H9 (cell line): ENCODE measurements around the gene SLC30A7. TPM values are rescaled to one million over a fixed set of nuclear protein-coding genes. Genes with fewer than 3 reads are reported as not detected.

Source experiments
- DNase-seq: peaks from one replicate; pipeline ENCODE4 v3.0.0-alpha.2; 2017
- H2AFZ ChIP-seq: one replicate; pipeline ENCODE4 v1.6.1; 2013; ENCODE audit warnings: mild to moderate bottlenecking, low read length, control low read depth, moderate library complexity
- H2AK5ac ChIP-seq: 2 replicates; pipeline ENCODE4 v1.6.1; 2013; ENCODE audit warnings: low read length, control low read depth, mixed read lengths; ENCODE audit not compliant: insufficient read length
- H2BK120ac ChIP-seq: one replicate; pipeline ENCODE4 v1.6.1; 2013; ENCODE audit warnings: low read depth, mild to moderate bottlenecking, low read length, control low read depth, inconsistent platforms; ENCODE audit not compliant: poor library complexity, severe bottlenecking
- H2BK12ac ChIP-seq: 2 replicates; pipeline ENCODE4 v1.6.1; 2013; ENCODE audit warnings: low read length, control low read depth, mixed read lengths, low read depth; ENCODE audit not compliant: insufficient read length
- H2BK15ac ChIP-seq: 2 replicates; pipeline ENCODE4 v1.6.1; 2013; ENCODE audit warnings: low read depth, low read length, control low read depth
- H2BK20ac ChIP-seq: one replicate; pipeline ENCODE4 v1.6.1; 2013; ENCODE audit warnings: low read depth, mild to moderate bottlenecking, low read length, control low read depth, inconsistent platforms; ENCODE audit not compliant: poor library complexity, severe bottlenecking
- H2BK5ac ChIP-seq: 2 replicates; pipeline ENCODE4 v1.6.1; 2013; ENCODE audit warnings: low read length, control low read depth, mixed read lengths; ENCODE audit not compliant: insufficient read length
- H3K14ac ChIP-seq: 2 replicates; pipeline ENCODE4 v1.6.1; 2013; ENCODE audit warnings: low read length, control low read depth; ENCODE audit not compliant: insufficient read depth
- H3K18ac ChIP-seq: 2 replicates; pipeline ENCODE4 v1.6.1; 2013; ENCODE audit warnings: low read depth, mild to moderate bottlenecking, mixed read lengths, low read length, control low read depth; ENCODE audit not compliant: insufficient read length
- H3K23ac ChIP-seq: 2 replicates; pipeline ENCODE4 v1.6.1; 2013; ENCODE audit warnings: low read length, control low read depth, mixed read lengths, low read depth; ENCODE audit not compliant: insufficient read length
- H3K23me2 ChIP-seq: 2 replicates; pipeline ENCODE4 v1.6.1; 2013; ENCODE audit warnings: low read depth, mild to moderate bottlenecking, mixed read lengths, low read length, control low read depth; ENCODE audit not compliant: insufficient read length, poor library complexity, severe bottlenecking
- H3K27ac ChIP-seq: 2 replicates; pipeline ENCODE4 v1.5.1; 2013; ENCODE audit warnings: low read length, control low read depth, mixed read lengths, low read depth; ENCODE audit not compliant: insufficient read length
- H3K27me3 ChIP-seq: 2 replicates; pipeline ENCODE4 v1.6.1; 2013; ENCODE audit warnings: low read length, control low read depth, inconsistent platforms; ENCODE audit not compliant: insufficient read depth
- H3K4ac ChIP-seq: 2 replicates; pipeline ENCODE4 v1.6.1; 2013; ENCODE audit warnings: low read depth, mild to moderate bottlenecking, control low read depth, inconsistent platforms, low read length, moderate library complexity
- H3K4me1 ChIP-seq: 2 replicates; pipeline ENCODE4 v1.6.1; 2013; ENCODE audit warnings: low read length, control low read depth, inconsistent platforms; ENCODE audit not compliant: insufficient read depth
- H3K4me2 ChIP-seq: 2 replicates; pipeline ENCODE4 v1.6.1; 2013; ENCODE audit warnings: low read length, control low read depth, mixed read lengths; ENCODE audit not compliant: insufficient read length, insufficient read depth
- H3K56ac ChIP-seq: 2 replicates; pipeline ENCODE4 v1.6.1; 2013; ENCODE audit warnings: low read depth, mild to moderate bottlenecking, mixed read lengths, low read length, control low read depth; ENCODE audit not compliant: insufficient read length
- H3K79me1 ChIP-seq: 2 replicates; pipeline ENCODE4 v1.6.1; 2013; ENCODE audit warnings: low read depth, mild to moderate bottlenecking, moderate library complexity, low read length, control low read depth, inconsistent platforms; ENCODE audit not compliant: insufficient read depth, poor library complexity, severe bottlenecking
- H3K79me2 ChIP-seq: 2 replicates; pipeline ENCODE4 v1.6.1; 2013; ENCODE audit warnings: low read length, control low read depth, inconsistent platforms; ENCODE audit not compliant: insufficient read depth
- H3K9ac ChIP-seq: 2 replicates; pipeline ENCODE4 v1.6.1; 2013; ENCODE audit warnings: low read length, control low read depth, mixed read lengths; ENCODE audit not compliant: insufficient read length; ENCODE audit errors: extremely low read depth
- H3K9me3 ChIP-seq: one replicate; pipeline ENCODE4 v1.6.1; 2013; ENCODE audit warnings: low read depth, low read length, inconsistent platforms; ENCODE audit not compliant: control insufficient read depth
- H3T11ph ChIP-seq: one replicate; pipeline ENCODE4 v1.6.1; 2013; ENCODE audit warnings: mild to moderate bottlenecking, low read length, control low read depth, inconsistent platforms
- H4K20me1 ChIP-seq: one replicate; pipeline ENCODE4 v1.6.1; 2013; ENCODE audit not compliant: control insufficient read depth, insufficient read length, insufficient read depth
- H4K5ac ChIP-seq: 2 replicates; pipeline ENCODE4 v1.6.1; 2013; ENCODE audit warnings: low read depth, mild to moderate bottlenecking, mixed read lengths, low read length, control low read depth; ENCODE audit not compliant: insufficient read length
- H4K8ac ChIP-seq: replicated peaks from 2 replicates; pipeline ENCODE4 v1.6.1; 2013; ENCODE audit warnings: low read length, control low read depth, mixed read lengths, low read depth; ENCODE audit not compliant: insufficient read length
- H4K91ac ChIP-seq: 2 replicates; pipeline ENCODE4 v1.6.1; 2013; ENCODE audit warnings: low read depth, mild to moderate bottlenecking, moderate library complexity, mixed read lengths, low read length, control low read depth; ENCODE audit not compliant: insufficient read length
- H3K27ac Mint-ChIP-seq, 3 experiments: 2 replicates in 2 of 3; 3 replicates in 1 of 3; pipeline ENCODE4 v1.8.0; 2020 to 2021; ENCODE audit warnings: mixed read lengths in 3 of 3, mild to moderate bottlenecking in 1 of 3, moderate library complexity in 1 of 3
- H3K27me3 Mint-ChIP-seq: 2 replicates; pipeline ENCODE4 v1.8.0; 2021; ENCODE audit warnings: low read depth, mild to moderate bottlenecking, moderate library complexity, mixed read lengths
- H3K36me3 Mint-ChIP-seq, 3 experiments: 2 replicates in 2 of 3; 3 replicates in 1 of 3; pipeline ENCODE4 v1.8.0; 2020 to 2021; ENCODE audit warnings: low read depth in 3 of 3, mixed read lengths in 3 of 3; ENCODE audit not compliant: insufficient read depth in 1 of 3
- H3K4me1 Mint-ChIP-seq, 2 experiments: 2 replicates each; pipeline ENCODE4 v1.8.0; 2020; ENCODE audit warnings: mixed read lengths in 2 of 2
- H3K4me3 Mint-ChIP-seq, 2 experiments: 2 replicates in 1 of 2; 3 replicates in 1 of 2; pipeline ENCODE4 v1.8.0; 2020 to 2021; ENCODE audit warnings: mild to moderate bottlenecking in 2 of 2, mixed read lengths in 2 of 2, moderate library complexity in 1 of 2
- H3K9me3 Mint-ChIP-seq, 2 experiments: 2 replicates in 1 of 2; 3 replicates in 1 of 2; pipeline ENCODE4 v1.8.0; 2020; ENCODE audit warnings: mild to moderate bottlenecking in 2 of 2, mixed read lengths in 2 of 2, moderate library complexity in 1 of 2
- CTCF ChIP-seq: fragments of 200-600 bp; sonication (generic); conservative IDR thresholded peaks from 3 replicates; pipeline ENCODE4 v1.8.0; 2021; ENCODE audit warnings: antibody characterized with exemption, mild to moderate bottlenecking
- WGBS: extraction: QIAGEN DNeasy Blood & Tissue Kit; methylation state at CpG from one replicate; pipeline ENCODE4 v1.1.7; 2013; ENCODE audit warnings: missing lambda C conversion rate, low lambda C conversion rate, mixed read lengths; ENCODE audit not compliant: insufficient read length; ENCODE audit errors: extremely low coverage; 5-methylcytosine and 5-hydroxymethylcytosine counted together
- total RNA-seq: library from RNA; stranded (reverse); gene quantifications from 2 replicates; pipeline ENCODE4 v1.2.1, GENCODE V29; 2021

The SLC30A7 gene
- total RNA-seq, 1 experiment from 2014 or later: 25.6 TPM

GRCh38 chr1:100907887-100908286, 12.0 kb downstream of the SLC30A7 start:
- no peaks in the 10 kb centered on the region for H3K27me3 ChIP-seq
- Mint-ChIP-seq H3K4me1 (no peaks in the 10 kb centered on the region), H3K4me3 (no peak overlapping the region), H3K36me3 (peaks cover 18 to 54% (median 48%) of the 10 kb centered on the region in 3 experiments; a peak in 6 of 7 replicates), H3K27me3 (no peaks in the 10 kb centered on the region), H3K9me3 (peaks cover 0 to 3% of the 10 kb centered on the region in 2 experiments; a peak in 2 of 5 replicates), H3K27ac (peak overlapping the region in 1 of 3 experiments; percentile 21; a peak in 4 of 7 replicates)
- H3K14ac ChIP-seq: no peak overlapping the region
- H2BK20ac ChIP-seq: no peak overlapping the region
- WGBS: no CpG with 5 or more reads among the region's 1 CpG
- no peak overlapping the region for H3K56ac ChIP-seq
- no peak overlapping the region for H3K4ac ChIP-seq
- no peak overlapping the region for H3K27ac ChIP-seq
- H3K9me3 ChIP-seq: no peaks in the 10 kb centered on the region
- H2AFZ ChIP-seq: no peak overlapping the region
- no peak overlapping the region for H4K8ac ChIP-seq
- H3K79me1 ChIP-seq: peaks cover 3% of the 10 kb centered on the region
- H3K4me2 ChIP-seq: no peak overlapping the region
- H3K79me2 ChIP-seq: peaks cover 2% of the 10 kb centered on the region; the same call in 1 of the 2 replicates
- H2AK5ac ChIP-seq: no peak overlapping the region
- H2BK120ac ChIP-seq: no peak overlapping the region
- no peak overlapping the region for H3K9ac ChIP-seq
- H4K5ac ChIP-seq: no peak overlapping the region
- no peak overlapping the region for H3T11ph ChIP-seq
- H2BK12ac ChIP-seq: no peak overlapping the region
- no peak overlapping the region for H4K91ac ChIP-seq
- no peak overlapping the region for H3K23ac ChIP-seq
- no peak overlapping the region for H2BK15ac ChIP-seq
- H3K4me1 ChIP-seq: no peaks in the 10 kb centered on the region
- H4K20me1 ChIP-seq: no peaks in the 10 kb centered on the region
- no peaks in the 10 kb centered on the region for H3K23me2 ChIP-seq
- no peak overlapping the region for H3K18ac ChIP-seq
- DNase-seq: no peak
- no peak overlapping the region for H2BK5ac ChIP-seq
- no peak for TF ChIP-seq CTCF
